Measurements from ENCODE around the gene HOXD10.
A peak's percentile ranks its signal among the peaks of the same experiment; 100 is the strongest.

Gene HOXD10

GRCh38 chr2:176095421-176095820 is 21.2 kb upstream of the HOXD10 start:
- DNase-seq (ENCODE audit: low read depth in 2 of 2) = no peak

GRCh38 chr2:176096243-176096985 is 20.2 kb upstream of the HOXD10 start:
- no peak for DNase-seq (ENCODE audit: low read depth in 2 of 2)

- DNase-seq (ENCODE audit: low read depth in 2 of 2) = peak; percentile 27 to 50
These were observed 19.4 kb upstream of the HOXD10 start for GRCh38 chr2:176096986-176097819.

DNA sequence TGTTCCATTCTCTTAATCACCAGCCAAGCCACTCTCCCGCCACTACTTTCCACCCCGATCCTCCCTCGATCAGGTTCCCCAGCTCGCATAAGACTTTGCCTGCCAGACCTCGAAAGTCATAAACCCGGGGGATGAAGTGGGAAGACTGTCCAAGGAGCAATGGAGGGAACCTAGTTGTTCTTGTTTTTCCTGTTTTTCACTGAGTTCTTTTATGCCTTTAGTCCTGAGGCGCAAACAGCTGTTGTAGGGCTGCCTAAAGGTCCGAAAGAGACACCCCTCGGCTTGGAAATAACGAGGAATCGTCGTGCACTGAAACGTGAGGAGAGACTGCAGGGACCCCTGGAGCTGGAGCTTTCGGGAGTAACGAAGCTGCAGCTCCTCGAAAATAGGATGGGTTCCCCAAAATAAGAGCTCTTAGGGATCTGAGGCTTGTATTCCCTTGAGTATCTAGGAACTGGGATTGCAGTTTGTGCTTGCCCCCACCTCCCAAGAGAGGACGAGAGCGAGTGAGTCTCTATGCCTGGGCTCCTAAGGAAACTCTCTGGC is 18.7 kb upstream of the HOXD10 start:
- no peak for DNase-seq (ENCODE audit: low read depth in 2 of 2)

GRCh38 chr2:176098366-176099158 is 18.0 kb upstream of the HOXD10 start:
- no peak for DNase-seq (ENCODE audit: low read depth in 2 of 2)

GRCh38 chr2:176099159-176099727 is 17.3 kb upstream of the HOXD10 start:
- no peak for DNase-seq (ENCODE audit: low read depth in 2 of 2)

GRCh38 chr2:176099728-176100546 is 16.6 kb upstream of the HOXD10 start, which contains the start of gene HOXD12:
HOXD12 (plus strand) TSS chr2:176099795; CDS start chr2:176099802, 7 bp downstream.
- DNase-seq (ENCODE audit: low read depth in 2 of 2) = no peak

DNA sequence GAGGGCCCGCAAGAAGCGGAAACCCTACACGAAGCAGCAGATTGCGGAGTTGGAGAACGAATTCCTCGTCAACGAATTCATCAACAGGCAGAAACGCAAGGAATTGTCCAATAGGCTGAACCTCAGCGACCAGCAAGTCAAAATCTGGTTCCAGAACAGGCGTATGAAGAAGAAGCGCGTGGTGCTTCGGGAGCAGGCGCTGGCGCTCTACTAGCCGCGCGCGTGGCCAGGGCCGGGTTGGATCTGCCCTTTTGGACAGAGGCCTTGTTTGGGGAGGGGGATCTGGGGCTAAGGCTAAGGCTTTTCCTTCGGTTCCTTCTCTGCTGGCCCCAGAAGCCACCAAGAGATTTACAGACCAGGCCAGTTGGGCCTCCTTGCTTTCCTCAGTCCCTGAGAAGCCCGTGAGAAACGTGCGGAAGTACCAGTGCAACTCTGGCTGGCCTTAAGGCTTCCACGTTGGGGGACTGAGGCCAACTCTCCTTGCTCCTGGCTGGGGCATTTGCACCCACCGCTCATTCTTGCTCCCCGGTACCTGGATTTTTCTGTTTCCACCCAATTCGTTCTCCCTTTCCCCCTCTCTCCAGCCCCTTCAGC is 15.9 kb upstream of the HOXD10 start:
- no peak for DNase-seq (ENCODE audit: low read depth in 2 of 2)

DNA sequence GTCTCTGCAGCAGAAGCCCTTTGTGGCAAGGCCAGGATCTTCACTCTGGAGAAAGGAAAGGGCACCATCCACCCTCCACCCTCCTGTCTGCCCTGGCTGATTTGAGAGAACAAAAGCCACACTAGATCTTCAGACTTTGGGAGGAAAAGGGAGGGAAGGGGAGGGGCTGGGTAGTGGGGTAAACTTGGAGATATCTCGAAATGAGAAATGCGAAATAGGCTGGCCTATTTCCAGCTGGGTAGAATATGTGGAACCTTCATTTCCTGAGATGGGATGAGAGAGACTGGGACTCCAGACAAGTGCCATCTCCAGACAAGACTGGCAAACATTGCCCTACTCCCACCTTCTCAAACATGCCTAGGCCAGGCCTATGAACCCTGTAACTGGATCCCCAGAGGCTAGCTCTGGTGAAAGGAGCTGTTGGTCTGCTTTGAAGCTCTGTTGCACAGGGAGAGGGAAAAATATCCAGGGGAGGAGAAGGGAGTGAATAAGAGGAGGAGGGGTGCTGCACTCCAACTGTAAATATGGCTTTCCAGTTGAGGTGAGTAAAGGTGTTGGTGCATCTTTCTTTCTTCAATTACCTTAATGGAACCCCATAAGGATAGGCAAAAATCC is 15.3 kb upstream of the HOXD10 start:
- DNase-seq (ENCODE audit: low read depth in 2 of 2) = no peak

GRCh38 chr2:176101842-176102241 is 14.7 kb upstream of the HOXD10 start:
- DNase-seq (ENCODE audit: low read depth in 2 of 2) = no peak

DNA sequence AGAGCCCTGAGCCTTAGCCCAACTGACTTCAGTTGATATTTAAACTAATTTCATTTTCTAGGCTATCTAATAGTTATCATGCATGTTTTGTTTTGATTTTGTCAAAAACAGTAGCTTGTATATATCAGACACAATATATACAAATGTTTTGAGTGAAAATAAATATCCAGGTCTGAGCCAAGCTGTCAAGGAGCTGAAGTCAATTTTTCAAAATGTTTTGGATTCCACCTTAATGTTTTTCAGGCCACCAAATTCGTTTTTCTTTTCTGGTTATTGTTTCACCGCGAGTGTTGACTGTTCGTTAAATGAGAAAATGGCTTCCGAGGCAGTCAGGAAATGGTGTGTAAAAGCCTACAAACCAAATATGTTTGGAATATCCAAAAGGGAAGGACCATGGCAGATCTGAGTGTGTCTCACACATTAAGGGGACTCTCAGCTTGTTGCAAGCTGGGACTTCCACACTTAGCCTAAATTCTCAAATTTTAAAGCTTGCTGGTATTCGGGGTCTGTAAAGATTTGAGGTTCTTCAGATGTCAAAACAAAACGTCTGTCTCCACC is 14.2 kb upstream of the HOXD10 start:
- DNase-seq (ENCODE audit: low read depth in 2 of 2) = no peak

- no peak for DNase-seq (ENCODE audit: low read depth in 2 of 2)
These were observed 13.4 kb upstream of the HOXD10 start for GRCh38 chr2:176103194-176103593.

GRCh38 chr2:176103742-176104315 is 12.7 kb upstream of the HOXD10 start:
- DNase-seq (ENCODE audit: low read depth in 2 of 2) = no peak

DNA sequence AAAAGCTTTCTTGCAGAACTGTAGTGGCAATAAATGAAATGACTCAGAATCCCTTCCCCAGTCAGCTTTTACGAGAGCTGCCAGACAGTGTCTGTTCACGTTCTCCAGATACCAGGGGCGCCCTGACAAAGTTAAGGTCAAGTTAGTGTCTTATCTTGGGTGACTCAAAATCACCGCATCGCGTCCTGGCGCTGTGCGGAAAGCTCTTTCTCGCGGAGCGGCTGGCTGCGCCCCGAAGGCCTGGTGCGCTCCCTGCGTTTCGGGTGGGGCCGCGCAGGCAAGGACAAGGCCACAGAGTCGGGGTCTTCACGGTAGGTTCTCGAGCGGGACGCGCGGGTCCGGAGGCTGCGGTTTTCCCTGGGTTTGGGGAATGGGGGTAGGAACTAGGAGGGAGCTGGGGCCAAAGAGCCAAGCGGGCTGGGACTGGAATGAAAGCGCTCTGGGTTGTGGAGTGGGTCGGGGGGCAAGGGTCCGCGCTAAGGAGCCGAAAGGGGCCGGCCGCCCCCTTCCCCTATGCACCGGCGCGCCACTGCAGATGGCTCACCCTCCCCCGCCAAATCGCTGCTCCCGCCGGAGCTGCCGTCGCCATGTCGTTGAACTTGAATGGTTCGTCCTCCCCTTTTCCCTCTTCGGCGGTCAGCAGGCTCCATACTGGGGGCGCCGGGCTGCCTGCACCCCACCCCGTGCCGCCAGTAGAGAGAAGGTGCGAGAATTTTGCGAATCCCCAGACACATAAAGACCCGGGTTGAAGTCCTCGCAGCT is 12.1 kb upstream of the HOXD10 start:
- DNase-seq (ENCODE audit: low read depth in 2 of 2) = no peak

GRCh38 chr2:176105078-176105729 is 11.4 kb upstream of the HOXD10 start:
- no peak for DNase-seq (ENCODE audit: low read depth in 2 of 2)

DNA sequence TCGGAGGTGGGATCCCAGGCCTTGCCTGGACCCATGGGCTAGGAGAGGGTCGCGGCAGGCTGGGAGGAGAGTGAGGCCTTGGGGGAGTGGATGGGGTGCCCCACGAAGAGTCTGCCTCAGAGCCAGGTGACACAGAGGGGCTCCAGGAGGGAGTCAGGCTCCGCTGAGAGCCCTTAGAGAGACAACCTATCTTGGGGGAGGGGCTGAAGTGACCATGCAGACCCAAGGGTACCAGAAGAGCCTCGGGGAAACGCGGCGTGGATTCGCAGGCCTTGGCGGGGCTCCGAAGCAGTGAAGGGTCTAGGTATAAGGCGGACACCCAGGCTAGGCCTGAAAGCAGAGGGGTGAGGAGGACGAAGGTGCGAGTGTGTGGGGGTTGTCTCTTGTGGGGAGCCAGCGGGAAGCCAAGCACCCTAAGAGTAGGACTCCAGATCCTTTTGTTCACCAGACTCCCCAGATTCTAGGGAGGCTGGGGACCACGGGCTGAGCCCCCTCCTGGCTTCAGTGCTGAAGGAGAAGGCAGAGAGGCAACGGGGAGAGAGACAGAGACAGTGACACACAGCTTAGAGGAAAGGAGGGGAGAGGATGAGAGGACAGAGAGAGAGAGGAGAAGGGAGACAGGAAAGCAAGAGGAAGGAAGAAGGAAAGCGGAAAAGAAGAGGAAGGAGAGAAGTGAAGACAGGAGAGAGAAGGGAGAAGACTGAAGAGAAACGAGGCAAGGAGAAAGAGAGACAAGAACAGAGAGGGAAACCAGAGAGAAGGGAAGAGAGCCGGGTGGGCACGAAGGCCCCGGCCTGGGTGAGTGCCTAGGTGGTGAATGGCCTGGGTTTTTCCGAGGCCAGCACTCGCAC is 10.6 kb upstream of the HOXD10 start:
- no peak for DNase-seq (ENCODE audit: low read depth in 2 of 2)
